Prostate gland (tissue), 2 donors: ENCODE measurements around the gene ABCA10.

Experiments
- CTCF ChIP-seq, 4 experiments: fragments of 200-600 bp in 2 of 4; fragments of 450-650 bp in 2 of 4; sonication (generic) in 2 of 4; IDR thresholded peaks; 1 replicate in 3 of 4; 2 replicates in 1 of 4; pipeline ENCODE4 v1.5.1; 2016 to 2019; ENCODE audit warnings: antibody characterized with exemption in 4 of 4, mild to moderate bottlenecking in 2 of 4, moderate library complexity in 2 of 4
- POLR2A ChIP-seq: fragments of 450-650 bp; IDR thresholded peaks from one replicate; pipeline ENCODE4 v1.6.1; 2016; ENCODE audit warnings: antibody characterized with exemption, mild to moderate bottlenecking
- POLR2AphosphoS5 ChIP-seq: sonication (generic); formaldehyde crosslinking; IDR thresholded peaks from one replicate; pipeline ENCODE4 v1.6.1; 2017; ENCODE audit warnings: antibody characterized with exemption

DNA sequence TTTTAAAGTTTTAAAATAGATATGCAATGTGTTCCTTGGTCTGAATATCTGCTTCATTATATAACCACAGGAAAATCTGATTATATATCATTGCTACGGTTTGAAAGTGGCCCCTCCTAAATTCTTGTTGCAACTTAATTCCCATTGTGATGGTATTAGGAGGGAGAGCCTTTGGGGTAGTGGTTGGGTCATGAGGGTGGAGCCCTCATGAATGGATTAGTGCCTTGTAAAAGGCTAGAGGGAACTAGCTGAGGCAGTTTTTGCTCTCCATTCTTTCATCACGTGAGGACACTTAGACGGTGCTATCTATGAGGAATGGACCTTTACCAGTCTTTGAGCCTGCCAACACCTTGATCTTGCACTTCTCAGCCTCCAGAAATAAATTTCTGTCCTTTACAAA lies 94.5 kb downstream of the ABCA10 start:
- TF ChIP-seq POLR2AphosphoS5 (no peak), CTCF (IDR thresholded peaks at IDR 0.05) (no peak), POLR2A (no peak)
